ENCODE results near the gene HMGXB3. TPM values are rescaled to one million over a fixed set of nuclear protein-coding genes. Genes with fewer than 3 reads are reported as not detected.

HMGXB3 gene
- total RNA-seq = 42.2 and 42.9 TPM in 2 replicates

GRCh38 chr5:150000256-150000989, at the start of gene HMGXB3, which contains the start of gene TIGD6:
TSS of gene HMGXB3 (plus strand) at chr5:150000739. CDS start at chr5:150004853, 4,114 bp downstream.
TSS of gene TIGD6 (minus strand) at chr5:150000654. CDS start at chr5:149996348, 4,306 bp downstream.

GRCh38 chr5:149960272-149961185, 40.0 kb upstream of the HMGXB3 start, which contains the start of gene SLC26A2:
TSS of gene SLC26A2 (plus strand) at chr5:149960758. CDS start at chr5:149977653, 16,895 bp downstream.

GRCh38 chr5:150085950-150086715, 85.6 kb downstream of the HMGXB3 start, which contains the start of gene CSF1R:
TSS of gene CSF1R (minus strand) at chr5:150086554. CDS start at chr5:150086427, 127 bp downstream.

Other genes starting within 250 kb of the HMGXB3 start
- gene PDE6A, start 55.9 kb upstream of the HMGXB3 start, total RNA-seq = not detected in 2 replicates
- gene SLC26A2, start 40.0 kb upstream of the HMGXB3 start, total RNA-seq = 12.4 and 12.6 TPM in 2 replicates
- gene TIGD6, start 85 bp upstream of the HMGXB3 start, total RNA-seq = 8.7 and 12.9 TPM in 2 replicates
- under 0.01 and 0.17 TPM in 2 replicates for gene CSF1R, start 85.8 kb downstream of the HMGXB3 start, total RNA-seq
- 126 and 239 TPM in 2 replicates for gene PDGFRB, start 155.1 kb downstream of the HMGXB3 start, total RNA-seq
- gene CDX1, start 166.0 kb downstream of the HMGXB3 start, total RNA-seq = 0.15 and 0.17 TPM in 2 replicates
- gene SLC6A7, start 189.3 kb downstream of the HMGXB3 start, total RNA-seq = not detected in 2 replicates

Data from smooth muscle cell of trachea (primary cell).